ENCODE measurements around the gene HSPB2. TPM values are rescaled to one million over a fixed set of nuclear protein-coding genes. Genes with fewer than 3 reads are reported as not detected.
"Not testable (repeated sequence)": the region's sequence is repeated elsewhere in the genome, so short reads cannot be mapped to it uniquely, and the experiment has no call there.

Gene HSPB2
- polyA plus RNA-seq, 2 donors = 1.8 to 2.0 TPM

GRCh38 chr11:111885053-111885452 lies 27.5 kb upstream of the HSPB2 start:
- not testable (repeated sequence) for H3K27me3 ChIP-seq (ENCODE audit: control insufficient read depth in 1 of 2, insufficient read depth in 2 of 2, low read length in 2 of 2); H3K9me3 ChIP-seq (ENCODE audit: control insufficient read depth in 2 of 2, insufficient read depth in 1 of 2, low read depth in 1 of 2, low read length in 1 of 2); H3K27ac ChIP-seq (ENCODE audit: low read depth in 2 of 2, low read length in 1 of 2); H3K4me3 ChIP-seq (ENCODE audit: low read depth in 1 of 2, low read length in 2 of 2); H3K36me3 ChIP-seq (ENCODE audit: control insufficient read depth in 2 of 2, insufficient read depth in 2 of 2, low read length in 1 of 2); H3K4me1 ChIP-seq (ENCODE audit: control insufficient read depth in 2 of 2, insufficient read depth in 2 of 2, low read length in 1 of 2)
- WGBS, 2 donors = 68 to 91% methylated on average over 4 of the region's 4 CpGs

- 82 to 93% methylated on average over 4 of the region's 4 CpGs for WGBS, 2 donors
These were observed 26.5 kb upstream of the HSPB2 start for GRCh38 chr11:111886032-111886431.

GRCh38 chr11:111886844-111887243 lies 25.7 kb upstream of the HSPB2 start:
- no peaks in the 10 kb centered on the region for H3K4me1 ChIP-seq (ENCODE audit: control insufficient read depth in 2 of 2, insufficient read depth in 2 of 2, low read length in 1 of 2)
- H3K27me3 ChIP-seq (ENCODE audit: control insufficient read depth in 1 of 2, insufficient read depth in 2 of 2, low read length in 2 of 2) = no peaks in the 10 kb centered on the region
- no peaks in the 10 kb centered on the region for H3K36me3 ChIP-seq (ENCODE audit: control insufficient read depth in 2 of 2, insufficient read depth in 2 of 2, low read length in 1 of 2)
- no peak overlapping the region for H3K4me3 ChIP-seq (ENCODE audit: low read depth in 1 of 2, low read length in 2 of 2)
- H3K9me3 ChIP-seq (ENCODE audit: control insufficient read depth in 2 of 2, insufficient read depth in 1 of 2, low read depth in 1 of 2, low read length in 1 of 2) = no peaks in the 10 kb centered on the region
- H3K27ac ChIP-seq (ENCODE audit: low read depth in 2 of 2, low read length in 1 of 2) = no peak overlapping the region
- WGBS, 2 donors = 85 to 87% methylated on average over 2 of the region's 2 CpGs

More at GRCh38 chr11:111886032-111886431, 26.5 kb upstream of the HSPB2 start:
- Histone ChIP-seq H3K27me3 (ENCODE audit: control insufficient read depth in 1 of 2, insufficient read depth in 2 of 2, low read length in 2 of 2) (no peaks in the 10 kb centered on the region), H3K4me1 (ENCODE audit: control insufficient read depth in 2 of 2, insufficient read depth in 2 of 2, low read length in 1 of 2) (no peaks in the 10 kb centered on the region), H3K36me3 (ENCODE audit: control insufficient read depth in 2 of 2, insufficient read depth in 2 of 2, low read length in 1 of 2) (no peaks in the 10 kb centered on the region), H3K9me3 (ENCODE audit: control insufficient read depth in 2 of 2, insufficient read depth in 1 of 2, low read depth in 1 of 2, low read length in 1 of 2) (no peaks in the 10 kb centered on the region), H3K27ac (ENCODE audit: low read depth in 2 of 2, low read length in 1 of 2) (no peak overlapping the region), H3K4me3 (ENCODE audit: low read depth in 1 of 2, low read length in 2 of 2) (no peak overlapping the region)

GRCh38 chr11:111905411-111905810 lies 7.1 kb upstream of the HSPB2 start:
- Histone ChIP-seq H3K4me1 (ENCODE audit: control insufficient read depth in 2 of 2, insufficient read depth in 2 of 2, low read length in 1 of 2) (peaks cover 0 to 2% of the 10 kb centered on the region in 2 donors), H3K36me3 (ENCODE audit: control insufficient read depth in 2 of 2, insufficient read depth in 2 of 2, low read length in 1 of 2) (no peaks in the 10 kb centered on the region), H3K4me3 (ENCODE audit: low read depth in 1 of 2, low read length in 2 of 2) (no peak overlapping the region), H3K27ac (ENCODE audit: low read depth in 2 of 2, low read length in 1 of 2) (no peak overlapping the region), H3K9me3 (ENCODE audit: control insufficient read depth in 2 of 2, insufficient read depth in 1 of 2, low read depth in 1 of 2, low read length in 1 of 2) (no peaks in the 10 kb centered on the region), H3K27me3 (ENCODE audit: control insufficient read depth in 1 of 2, insufficient read depth in 2 of 2, low read length in 2 of 2) (no peaks in the 10 kb centered on the region)
- 39 to 45% methylated on average over 2 of the region's 2 CpGs for WGBS, 2 donors

- Histone ChIP-seq H3K4me3 (ENCODE audit: low read depth in 1 of 2, low read length in 2 of 2) (no peak overlapping the region), H3K27ac (ENCODE audit: low read depth in 2 of 2, low read length in 1 of 2) (no peak overlapping the region), H3K9me3 (ENCODE audit: control insufficient read depth in 2 of 2, insufficient read depth in 1 of 2, low read depth in 1 of 2, low read length in 1 of 2) (no peaks in the 10 kb centered on the region), H3K4me1 (ENCODE audit: control insufficient read depth in 2 of 2, insufficient read depth in 2 of 2, low read length in 1 of 2) (peaks cover 0 to 5% of the 10 kb centered on the region in 2 donors), H3K27me3 (ENCODE audit: control insufficient read depth in 1 of 2, insufficient read depth in 2 of 2, low read length in 2 of 2) (no peaks in the 10 kb centered on the region), H3K36me3 (ENCODE audit: control insufficient read depth in 2 of 2, insufficient read depth in 2 of 2, low read length in 1 of 2) (no peaks in the 10 kb centered on the region)
- WGBS, 2 donors = 87 to 90% methylated on average over 1 of the region's 1 CpG
These were observed 5.9 kb upstream of the HSPB2 start for GRCh38 chr11:111906680-111907079.

- Histone ChIP-seq H3K27ac (ENCODE audit: low read depth in 2 of 2, low read length in 1 of 2) (no peak overlapping the region), H3K4me1 (ENCODE audit: control insufficient read depth in 2 of 2, insufficient read depth in 2 of 2, low read length in 1 of 2) (peaks cover 0 to 8% of the 10 kb centered on the region in 2 donors), H3K36me3 (ENCODE audit: control insufficient read depth in 2 of 2, insufficient read depth in 2 of 2, low read length in 1 of 2) (no peaks in the 10 kb centered on the region), H3K9me3 (ENCODE audit: control insufficient read depth in 2 of 2, insufficient read depth in 1 of 2, low read depth in 1 of 2, low read length in 1 of 2) (no peaks in the 10 kb centered on the region), H3K27me3 (ENCODE audit: control insufficient read depth in 1 of 2, insufficient read depth in 2 of 2, low read length in 2 of 2) (no peaks in the 10 kb centered on the region), H3K4me3 (ENCODE audit: low read depth in 1 of 2, low read length in 2 of 2) (no peak overlapping the region)
- WGBS, 2 donors = 78 to 80% methylated on average over 5 of the region's 5 CpGs
These were observed 3.8 kb upstream of the HSPB2 start for GRCh38 chr11:111908639-111909305.

- Histone ChIP-seq H3K9me3 (ENCODE audit: control insufficient read depth in 2 of 2, insufficient read depth in 1 of 2, low read depth in 1 of 2, low read length in 1 of 2) (no peaks in the 10 kb centered on the region), H3K36me3 (ENCODE audit: control insufficient read depth in 2 of 2, insufficient read depth in 2 of 2, low read length in 1 of 2) (no peaks in the 10 kb centered on the region), H3K27ac (ENCODE audit: low read depth in 2 of 2, low read length in 1 of 2) (peak overlapping the region in 1 of 2 donors; percentile 34), H3K27me3 (ENCODE audit: control insufficient read depth in 1 of 2, insufficient read depth in 2 of 2, low read length in 2 of 2) (no peaks in the 10 kb centered on the region), H3K4me3 (ENCODE audit: low read depth in 1 of 2, low read length in 2 of 2) (peak overlapping the region in 1 of 2 donors; percentile 10), H3K4me1 (ENCODE audit: control insufficient read depth in 2 of 2, insufficient read depth in 2 of 2, low read length in 1 of 2) (peaks cover 0 to 9% of the 10 kb centered on the region in 2 donors)
- WGBS, 2 donors = 62 to 77% methylated on average over 5 of the region's 5 CpGs
These were observed 3.2 kb upstream of the HSPB2 start for GRCh38 chr11:111909378-111909777.

GRCh38 chr11:111910676-111911562 lies 1.6 kb upstream of the HSPB2 start:
- no peaks in the 10 kb centered on the region for H3K9me3 ChIP-seq (ENCODE audit: control insufficient read depth in 2 of 2, insufficient read depth in 1 of 2, low read depth in 1 of 2, low read length in 1 of 2)
- peak overlapping the region; percentile 79 to 92 for H3K27ac ChIP-seq (ENCODE audit: low read depth in 2 of 2, low read length in 1 of 2)
- WGBS, 2 donors = 45 to 47% methylated on average over 9 of the region's 9 CpGs
- H3K4me1 ChIP-seq (ENCODE audit: control insufficient read depth in 2 of 2, insufficient read depth in 2 of 2, low read length in 1 of 2) = peaks cover 0 to 9% of the 10 kb centered on the region in 2 donors
- H3K4me3 ChIP-seq (ENCODE audit: low read depth in 1 of 2, low read length in 2 of 2) = peak overlapping the region; percentile 18 to 32
- H3K36me3 ChIP-seq (ENCODE audit: control insufficient read depth in 2 of 2, insufficient read depth in 2 of 2, low read length in 1 of 2) = no peaks in the 10 kb centered on the region
- H3K27me3 ChIP-seq (ENCODE audit: control insufficient read depth in 1 of 2, insufficient read depth in 2 of 2, low read length in 2 of 2) = no peaks in the 10 kb centered on the region

- peaks cover 0 to 9% of the 10 kb centered on the region in 2 donors for H3K4me1 ChIP-seq (ENCODE audit: control insufficient read depth in 2 of 2, insufficient read depth in 2 of 2, low read length in 1 of 2)
These were observed 752 bp upstream of the HSPB2 start, which contains the start of gene CRYAB for GRCh38 chr11:111911563-111912401. Gene CRYAB, minus strand, starts transcription at chr11:111911770. Its CDS starts 46 bp downstream, at chr11:111911724.

More at GRCh38 chr11:111911563-111912401, 752 bp upstream of the HSPB2 start, which contains the start of gene CRYAB:
- peak within 1 kb of the TSS; percentile 79 to 92 for H3K27ac ChIP-seq (ENCODE audit: low read depth in 2 of 2, low read length in 1 of 2)
- no peaks in the 10 kb centered on the region for H3K9me3 ChIP-seq (ENCODE audit: control insufficient read depth in 2 of 2, insufficient read depth in 1 of 2, low read depth in 1 of 2, low read length in 1 of 2)
- H3K36me3 ChIP-seq (ENCODE audit: control insufficient read depth in 2 of 2, insufficient read depth in 2 of 2, low read length in 1 of 2) = no peaks in the 10 kb centered on the region
- 33 to 36% methylated on average over 17 of the region's 17 CpGs for WGBS, 2 donors
- no peaks in the 10 kb centered on the region for H3K27me3 ChIP-seq (ENCODE audit: control insufficient read depth in 1 of 2, insufficient read depth in 2 of 2, low read length in 2 of 2)
- H3K4me3 ChIP-seq (ENCODE audit: low read depth in 1 of 2, low read length in 2 of 2) = peak within 1 kb of the TSS; percentile 18 to 32
